HEK293T (cell line): ENCODE data around the gene ZNF184.

Experiments used
- FOXA1 ChIP-seq: fragments of 450-650 bp; IDR thresholded peaks from 2 replicates; pipeline ENCODE4 v1.6.1; 2016; ENCODE audit warnings: mild to moderate bottlenecking
- FOXK2 ChIP-seq: fragments of 450-650 bp; IDR thresholded peaks from 2 replicates; pipeline ENCODE4 v1.6.1; 2016; ENCODE audit warnings: mild to moderate bottlenecking
- L3MBTL2 ChIP-seq: fragments of 450-650 bp; conservative IDR thresholded peaks from 2 replicates; pipeline ENCODE4 v1.6.1; 2016; ENCODE audit warnings: mild to moderate bottlenecking

DNA sequence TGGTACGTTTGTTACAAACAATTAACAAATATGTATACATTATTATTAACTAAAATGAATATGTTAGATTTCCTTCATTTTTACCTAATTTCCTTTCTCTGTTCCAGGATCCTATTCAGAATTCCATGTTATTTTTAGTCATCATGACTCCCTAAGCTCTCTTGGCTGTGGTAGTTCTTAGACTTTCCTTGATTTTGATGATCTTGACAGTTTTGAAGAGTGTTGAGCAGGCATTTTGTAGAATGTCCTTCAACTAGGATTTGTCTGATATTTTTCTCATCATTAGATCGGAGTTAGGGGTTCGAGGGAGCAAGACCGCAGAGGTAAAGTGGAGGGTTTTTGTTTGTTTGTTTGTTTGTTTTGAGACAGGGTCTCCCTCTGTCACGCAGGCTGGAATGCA is 44.3 kb upstream of the ZNF184 start:
- TF ChIP-seq L3MBTL2: no peak
- TF ChIP-seq FOXA1: no peak
- no peak for TF ChIP-seq FOXK2
